ENCODE results near the gene REEP5.
"Not testable (repeated sequence)": the region's sequence is repeated elsewhere in the genome, so short reads cannot be mapped to it uniquely, and the experiment has no call there.

REEP5 gene

GRCh38 chr5:112933105-112933504 is 11.1 kb upstream of the REEP5 start:
- no peak for DNase-seq (ENCODE audit: low spot score)

- no peak for DNase-seq (ENCODE audit: low spot score)
Measured at GRCh38 chr5:112931473-112931872, 9.4 kb upstream of the REEP5 start.

GRCh38 chr5:112930082-112930344 is 8.0 kb upstream of the REEP5 start:
- DNase-seq (ENCODE audit: low spot score), result no peak

GRCh38 chr5:112929336-112930081 is 7.5 kb upstream of the REEP5 start:
- DNase-seq (ENCODE audit: low spot score), result no peak

- no peak for DNase-seq (ENCODE audit: low spot score)
Measured at GRCh38 chr5:112923988-112924387, 2.0 kb upstream of the REEP5 start.

GRCh38 chr5:112923148-112923917 is 1.3 kb upstream of the REEP5 start:
- no peak for DNase-seq (ENCODE audit: low spot score)

- DNase-seq (ENCODE audit: low spot score), result peak; percentile 80
Measured at GRCh38 chr5:112921026-112921832, 798 bp downstream of the REEP5 start.

- DNase-seq (ENCODE audit: low spot score), result no peak
Measured at GRCh38 chr5:112919972-112920371, 2.1 kb downstream of the REEP5 start.

GRCh38 chr5:112918679-112919078 is 3.3 kb downstream of the REEP5 start:
- DNase-seq (ENCODE audit: low spot score), result no peak

GRCh38 chr5:112918136-112918535 is 3.9 kb downstream of the REEP5 start:
- DNase-seq (ENCODE audit: low spot score), result no peak

GRCh38 chr5:112917453-112917995 is 4.5 kb downstream of the REEP5 start:
- DNase-seq (ENCODE audit: low spot score), result no peak

GRCh38 chr5:112915831-112916230 is 6.2 kb downstream of the REEP5 start:
- no peak for DNase-seq (ENCODE audit: low spot score)

GRCh38 chr5:112914584-112914983 is 7.4 kb downstream of the REEP5 start:
- no peak for DNase-seq (ENCODE audit: low spot score)

GRCh38 chr5:112910529-112910928 is 11.5 kb downstream of the REEP5 start:
- DNase-seq (ENCODE audit: low spot score), result no peak

GRCh38 chr5:112908854-112909253 is 13.2 kb downstream of the REEP5 start:
- DNase-seq (ENCODE audit: low spot score), result no peak

GRCh38 chr5:112907166-112907631 is 14.8 kb downstream of the REEP5 start:
- no peak for DNase-seq (ENCODE audit: low spot score)

- no peak for DNase-seq (ENCODE audit: low spot score)
Measured at GRCh38 chr5:112906637-112907036, 15.4 kb downstream of the REEP5 start.

GRCh38 chr5:112904996-112905395 is 17.0 kb downstream of the REEP5 start:
- not testable (repeated sequence) for DNase-seq (ENCODE audit: low spot score)

- DNase-seq (ENCODE audit: low spot score), result no peak
Measured at GRCh38 chr5:112902561-112902960, 19.5 kb downstream of the REEP5 start.

- no peak for DNase-seq (ENCODE audit: low spot score)
Measured at GRCh38 chr5:112895682-112896081, 26.3 kb downstream of the REEP5 start.

- no peak for DNase-seq (ENCODE audit: low spot score)
Measured at GRCh38 chr5:112892776-112893175, 29.3 kb downstream of the REEP5 start.

- not testable (repeated sequence) for DNase-seq (ENCODE audit: low spot score)
Measured at GRCh38 chr5:112892066-112892465, 30.0 kb downstream of the REEP5 start.

Data from AG20443 (cell line).